ENCODE results near the gene ZW10. TPM values are rescaled to one million over a fixed set of nuclear protein-coding genes. Genes with fewer than 3 reads are reported as not detected.

ZW10 gene
- total and polyA plus RNA-seq, 2 of the 13 experiments (the other 11 are each of a cell fraction or from before 2014, with no cell fraction given) = 5.8 to 31.3 TPM

DNA sequence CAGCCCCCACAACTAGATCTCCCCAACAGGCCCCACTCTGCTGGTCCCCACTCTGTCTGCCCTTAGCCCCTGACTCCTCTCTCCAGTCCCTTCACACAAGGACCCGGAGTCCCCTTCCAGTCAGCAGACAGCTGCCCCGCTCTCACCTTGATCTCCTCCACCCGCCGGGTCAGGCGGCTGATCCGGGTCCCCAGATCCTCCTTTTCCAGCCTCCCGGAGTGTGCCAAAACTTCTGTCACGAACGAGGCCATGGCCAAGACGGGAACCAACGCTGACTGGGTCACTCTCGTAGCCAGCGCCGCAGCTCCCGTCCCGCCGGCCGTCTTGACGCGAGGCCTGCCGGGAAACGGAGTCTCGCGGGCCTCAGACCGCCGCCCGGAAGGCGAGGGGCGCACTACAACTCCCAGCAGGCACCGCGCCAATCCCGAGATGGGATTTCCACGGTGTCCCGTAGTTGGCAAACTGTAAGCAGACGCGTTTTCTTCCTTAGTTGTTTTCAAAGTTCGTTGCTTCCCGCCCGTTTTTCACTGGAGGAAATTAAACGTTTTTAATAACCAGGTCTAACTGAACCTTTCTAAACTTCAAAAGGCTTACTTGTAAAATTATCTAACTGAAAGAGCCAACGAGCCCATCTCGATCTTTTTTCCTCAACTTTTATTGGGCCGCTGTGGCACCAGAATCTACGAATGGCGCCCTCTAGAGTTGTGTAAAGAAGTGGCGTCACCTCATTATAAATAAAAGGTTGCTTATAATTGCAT lies at the start of gene ZW10 (continued):
- TF ChIP-seq, protein P1, sequence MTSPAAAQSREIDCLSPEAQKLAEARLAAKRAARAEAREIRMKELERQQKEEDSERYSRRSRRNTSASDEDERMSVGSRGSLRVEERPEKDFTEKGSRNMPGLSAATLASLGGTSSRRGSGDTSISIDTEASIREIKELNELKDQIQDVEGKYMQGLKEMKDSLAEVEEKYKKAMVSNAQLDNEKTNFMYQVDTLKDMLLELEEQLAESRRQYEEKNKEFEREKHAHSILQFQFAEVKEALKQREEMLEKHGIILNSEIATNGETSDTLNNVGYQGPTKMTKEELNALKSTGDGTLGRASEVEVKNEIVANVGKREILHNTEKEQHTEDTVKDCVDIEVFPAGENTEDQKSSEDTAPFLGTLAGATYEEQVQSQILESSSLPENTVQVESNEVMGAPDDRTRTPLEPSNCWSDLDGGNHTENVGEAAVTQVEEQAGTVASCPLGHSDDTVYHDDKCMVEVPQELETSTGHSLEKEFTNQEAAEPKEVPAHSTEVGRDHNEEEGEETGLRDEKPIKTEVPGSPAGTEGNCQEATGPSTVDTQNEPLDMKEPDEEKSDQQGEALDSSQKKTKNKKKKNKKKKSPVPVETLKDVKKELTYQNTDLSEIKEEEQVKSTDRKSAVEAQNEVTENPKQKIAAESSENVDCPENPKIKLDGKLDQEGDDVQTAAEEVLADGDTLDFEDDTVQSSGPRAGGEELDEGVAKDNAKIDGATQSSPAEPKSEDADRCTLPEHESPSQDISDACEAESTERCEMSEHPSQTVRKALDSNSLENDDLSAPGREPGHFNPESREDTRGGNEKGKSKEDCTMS (CRISPR knock-in tag; conservative IDR thresholded peaks at IDR 0.05) = no peak
- peak; percentile 44; the same call in 1 of the 2 replicates for TF ChIP-seq SIN3B (IDR thresholded peaks at IDR 0.05; ENCODE audit: low read length)
- TF ChIP-seq TRIM24 (CRISPR knock-in tag; IDR thresholded peaks at IDR 0.05) = no peak
- TF ChIP-seq ZKSCAN5 (CRISPR knock-in tag; IDR thresholded peaks at IDR 0.05) = no peak
- TF ChIP-seq, protein P2, sequence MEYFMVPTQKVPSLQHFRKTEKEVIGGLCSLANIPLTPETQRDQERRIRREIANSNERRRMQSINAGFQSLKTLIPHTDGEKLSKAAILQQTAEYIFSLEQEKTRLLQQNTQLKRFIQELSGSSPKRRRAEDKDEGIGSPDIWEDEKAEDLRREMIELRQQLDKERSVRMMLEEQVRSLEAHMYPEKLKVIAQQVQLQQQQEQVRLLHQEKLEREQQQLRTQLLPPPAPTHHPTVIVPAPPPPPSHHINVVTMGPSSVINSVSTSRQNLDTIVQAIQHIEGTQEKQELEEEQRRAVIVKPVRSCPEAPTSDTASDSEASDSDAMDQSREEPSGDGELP (IDR thresholded peaks at IDR 0.05; ENCODE audit: borderline replicate concordance, low read depth) = peak; percentile 52; the same call in 1 of the 2 replicates
- TF ChIP-seq MZF1 (CRISPR knock-in tag; IDR thresholded peaks at IDR 0.05; ENCODE audit: borderline replicate concordance) = no peak
- no peak for TF ChIP-seq ZNF10 (CRISPR knock-in tag; IDR thresholded peaks at IDR 0.05; ENCODE audit: borderline replicate concordance, low read depth)
- TF ChIP-seq, protein P3, sequence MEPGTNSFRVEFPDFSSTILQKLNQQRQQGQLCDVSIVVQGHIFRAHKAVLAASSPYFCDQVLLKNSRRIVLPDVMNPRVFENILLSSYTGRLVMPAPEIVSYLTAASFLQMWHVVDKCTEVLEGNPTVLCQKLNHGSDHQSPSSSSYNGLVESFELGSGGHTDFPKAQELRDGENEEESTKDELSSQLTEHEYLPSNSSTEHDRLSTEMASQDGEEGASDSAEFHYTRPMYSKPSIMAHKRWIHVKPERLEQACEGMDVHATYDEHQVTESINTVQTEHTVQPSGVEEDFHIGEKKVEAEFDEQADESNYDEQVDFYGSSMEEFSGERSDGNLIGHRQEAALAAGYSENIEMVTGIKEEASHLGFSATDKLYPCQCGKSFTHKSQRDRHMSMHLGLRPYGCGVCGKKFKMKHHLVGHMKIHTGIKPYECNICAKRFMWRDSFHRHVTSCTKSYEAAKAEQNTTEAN (CRISPR knock-in tag; conservative IDR thresholded peaks at IDR 0.05) = no peak
- TF ChIP-seq ELF3 (CRISPR knock-in tag; IDR thresholded peaks at IDR 0.05) = peak; percentile 74
- TF ChIP-seq, protein P4, sequence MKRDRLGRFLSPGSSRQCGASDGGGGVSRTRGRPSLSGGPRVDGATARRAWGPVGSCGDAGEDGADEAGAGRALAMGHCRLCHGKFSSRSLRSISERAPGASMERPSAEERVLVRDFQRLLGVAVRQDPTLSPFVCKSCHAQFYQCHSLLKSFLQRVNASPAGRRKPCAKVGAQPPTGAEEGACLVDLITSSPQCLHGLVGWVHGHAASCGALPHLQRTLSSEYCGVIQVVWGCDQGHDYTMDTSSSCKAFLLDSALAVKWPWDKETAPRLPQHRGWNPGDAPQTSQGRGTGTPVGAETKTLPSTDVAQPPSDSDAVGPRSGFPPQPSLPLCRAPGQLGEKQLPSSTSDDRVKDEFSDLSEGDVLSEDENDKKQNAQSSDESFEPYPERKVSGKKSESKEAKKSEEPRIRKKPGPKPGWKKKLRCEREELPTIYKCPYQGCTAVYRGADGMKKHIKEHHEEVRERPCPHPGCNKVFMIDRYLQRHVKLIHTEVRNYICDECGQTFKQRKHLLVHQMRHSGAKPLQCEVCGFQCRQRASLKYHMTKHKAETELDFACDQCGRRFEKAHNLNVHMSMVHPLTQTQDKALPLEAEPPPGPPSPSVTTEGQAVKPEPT (CRISPR knock-in tag; IDR thresholded peaks at IDR 0.05; ENCODE audit: low read depth) = no peak
- 0 out of 2 replicates have a peak, but pooled peaks have one; percentile 45 for TF ChIP-seq TP53 (CRISPR knock-in tag; conservative IDR thresholded peaks at IDR 0.05)
- peak; percentile 66; the same call in 1 of the 2 replicates for TF ChIP-seq MYC (CRISPR knock-in tag; IDR thresholded peaks at IDR 0.05; ENCODE audit: borderline replicate concordance)
- TF ChIP-seq, protein P5, sequence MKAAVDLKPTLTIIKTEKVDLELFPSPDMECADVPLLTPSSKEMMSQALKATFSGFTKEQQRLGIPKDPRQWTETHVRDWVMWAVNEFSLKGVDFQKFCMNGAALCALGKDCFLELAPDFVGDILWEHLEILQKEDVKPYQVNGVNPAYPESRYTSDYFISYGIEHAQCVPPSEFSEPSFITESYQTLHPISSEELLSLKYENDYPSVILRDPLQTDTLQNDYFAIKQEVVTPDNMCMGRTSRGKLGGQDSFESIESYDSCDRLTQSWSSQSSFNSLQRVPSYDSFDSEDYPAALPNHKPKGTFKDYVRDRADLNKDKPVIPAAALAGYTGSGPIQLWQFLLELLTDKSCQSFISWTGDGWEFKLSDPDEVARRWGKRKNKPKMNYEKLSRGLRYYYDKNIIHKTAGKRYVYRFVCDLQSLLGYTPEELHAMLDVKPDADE (CRISPR knock-in tag; IDR thresholded peaks at IDR 0.05) = no peak
- TF ChIP-seq, protein P6, sequence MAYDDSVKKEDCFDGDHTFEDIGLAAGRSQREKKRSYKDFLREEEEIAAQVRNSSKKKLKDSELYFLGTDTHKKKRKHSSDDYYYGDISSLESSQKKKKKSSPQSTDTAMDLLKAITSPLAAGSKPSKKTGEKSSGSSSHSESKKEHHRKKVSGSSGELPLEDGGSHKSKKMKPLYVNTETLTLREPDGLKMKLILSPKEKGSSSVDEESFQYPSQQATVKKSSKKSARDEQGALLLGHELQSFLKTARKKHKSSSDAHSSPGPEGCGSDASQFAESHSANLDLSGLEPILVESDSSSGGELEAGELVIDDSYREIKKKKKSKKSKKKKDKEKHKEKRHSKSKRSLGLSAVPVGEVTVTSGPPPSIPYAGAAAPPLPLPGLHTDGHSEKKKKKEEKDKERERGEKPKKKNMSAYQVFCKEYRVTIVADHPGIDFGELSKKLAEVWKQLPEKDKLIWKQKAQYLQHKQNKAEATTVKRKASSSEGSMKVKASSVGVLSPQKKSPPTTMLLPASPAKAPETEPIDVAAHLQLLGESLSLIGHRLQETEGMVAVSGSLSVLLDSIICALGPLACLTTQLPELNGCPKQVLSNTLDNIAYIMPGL (CRISPR knock-in tag; IDR thresholded peaks at IDR 0.05; ENCODE audit: borderline replicate concordance in 1 of 2, low read depth in 1 of 2) = peak; percentile 88 to 92
- peak; percentile 65; the same call in 1 of the 2 replicates for TF ChIP-seq SIN3A (IDR thresholded peaks at IDR 0.05; ENCODE audit: borderline replicate concordance, low read depth, low read length)

Data from HepG2 (cell line).